Activated T-cell treated with anti-CD3 and anti-CD28 coated beads, Interleukin-2, amount 50 U/mL, for 72 hours (primary cell): ENCODE data around the gene OVOL3. TPM values are rescaled to one million over a fixed set of nuclear protein-coding genes. Genes with fewer than 3 reads are reported as not detected.

ENCODE experiments used
- ATAC-seq, 2 donors: fragments of 150-1000 bp; cut with Tn5 transposase; replicated peaks in 1 of 2; 2 replicates each; pipeline ENCODE4 v1.10.0; 2021; ENCODE audit warnings: moderate library complexity in 2 of 2, mild to moderate bottlenecking in 1 of 2
- DNase-seq, 2 donors: peaks; one replicate each; pipeline ENCODE4 v3.0.0; 2021 to 2022; ENCODE audit warnings: mixed read lengths in 1 of 2
- H3K27ac Mint-ChIP-seq: one replicate; pipeline ENCODE4 v1.8.0; 2022; ENCODE audit warnings: mild to moderate bottlenecking, moderate library complexity, mixed read lengths
- H3K27me3 Mint-ChIP-seq: one replicate; pipeline ENCODE4 v1.8.0; 2022; ENCODE audit warnings: low read depth, mixed read lengths
- H3K36me3 Mint-ChIP-seq, 2 donors: one replicate each; pipeline ENCODE4 v1.8.0; 2022; ENCODE audit warnings: mixed read lengths in 2 of 2, mild to moderate bottlenecking in 1 of 2; ENCODE audit not compliant: insufficient read depth in 2 of 2
- H3K4me1 Mint-ChIP-seq: one replicate; pipeline ENCODE4 v1.8.0; 2022; ENCODE audit warnings: low read depth, mixed read lengths
- H3K4me3 Mint-ChIP-seq, 2 donors: one replicate each; pipeline ENCODE4 v1.8.0; 2022; ENCODE audit warnings: mild to moderate bottlenecking in 2 of 2, mixed read lengths in 2 of 2, moderate library complexity in 2 of 2
- H3K9me3 Mint-ChIP-seq, 2 donors: one replicate each; pipeline ENCODE4 v1.8.0; 2022; ENCODE audit warnings: mixed read lengths in 2 of 2
- total RNA-seq, 2 donors: library from RNA; stranded (reverse); gene quantifications; one replicate each; pipeline ENCODE4 v1.2.3, GENCODE V29; 2022

The OVOL3 gene
- total RNA-seq, 2 donors from 2014 or later = 0.39 TPM; not detected in 1

- Mint-ChIP-seq H3K4me3 (no peak overlapping the region), H3K27me3 (no peaks in the 10 kb centered on the region), H3K27ac (no peak overlapping the region), H3K4me1 (no peaks in the 10 kb centered on the region), H3K9me3 (no peaks in the 10 kb centered on the region), H3K36me3 (peaks cover 0 to under 1% of the 10 kb centered on the region in 2 donors)
- DNase-seq (no peak), ATAC-seq (no peak)
These were observed 4.5 kb upstream of the OVOL3 start for GRCh38 chr19:36106441-36106840.

DNA sequence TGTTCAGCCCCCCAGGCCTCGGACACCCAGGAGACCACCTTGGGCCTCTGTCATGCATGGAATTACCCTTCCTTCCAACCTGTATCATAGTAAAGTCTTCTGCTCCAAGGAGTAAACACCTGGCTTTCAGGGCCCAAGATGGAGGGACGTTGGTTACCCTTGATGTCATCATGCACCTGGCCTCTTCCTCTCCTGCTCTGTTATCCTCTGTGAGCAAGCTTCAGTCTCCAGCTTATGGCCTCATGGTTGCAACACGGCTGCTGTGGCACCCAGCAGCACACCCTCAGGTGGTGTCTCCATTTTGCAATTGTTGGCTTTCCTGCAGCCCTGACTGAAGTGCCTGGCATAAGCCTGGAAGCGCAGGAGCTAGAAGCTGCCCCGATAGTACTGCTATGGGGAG lies 4.0 kb upstream of the OVOL3 start:
- Mint-ChIP-seq H3K36me3 (peaks cover 0 to 2% of the 10 kb centered on the region in 2 donors), H3K9me3 (no peaks in the 10 kb centered on the region), H3K4me1 (no peaks in the 10 kb centered on the region), H3K27me3 (no peaks in the 10 kb centered on the region), H3K27ac (no peak overlapping the region), H3K4me3 (no peak overlapping the region)
- DNase-seq (no peak), ATAC-seq (no peak)

DNA sequence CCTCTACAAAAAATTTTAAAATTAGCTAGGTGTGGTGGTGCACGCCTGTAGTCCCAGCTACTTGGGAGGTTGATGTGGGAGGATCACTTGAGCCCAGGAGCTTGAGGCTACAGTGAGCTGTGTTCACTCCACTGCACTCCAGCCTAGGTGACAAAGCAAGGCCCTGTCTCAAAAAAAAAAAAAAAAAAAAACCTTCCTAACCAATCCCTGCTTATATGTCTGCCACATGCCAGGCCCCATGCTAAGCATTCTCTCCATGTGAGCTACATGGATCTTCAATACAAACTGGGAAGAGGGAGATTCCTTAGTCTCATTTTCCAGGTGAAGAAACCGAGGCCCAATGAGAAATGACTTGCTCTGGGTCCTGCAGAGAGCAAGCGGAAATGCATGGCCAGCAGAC lies 2.3 kb upstream of the OVOL3 start:
- peaks cover 10% of the 10 kb centered on the region for H3K4me1 Mint-ChIP-seq
- H3K27ac Mint-ChIP-seq = no peak overlapping the region
- no peak overlapping the region for H3K4me3 Mint-ChIP-seq
- no peaks in the 10 kb centered on the region for H3K9me3 Mint-ChIP-seq
- DNase-seq (no peak), ATAC-seq (no peak)
- peaks cover 4 to 5% of the 10 kb centered on the region in 2 donors for H3K36me3 Mint-ChIP-seq
- no peaks in the 10 kb centered on the region for H3K27me3 Mint-ChIP-seq

- Mint-ChIP-seq H3K4me3 (no peak overlapping the region), H3K36me3 (peaks cover 4 to 6% of the 10 kb centered on the region in 2 donors), H3K4me1 (peaks cover 21% of the 10 kb centered on the region), H3K27ac (no peak overlapping the region), H3K27me3 (no peaks in the 10 kb centered on the region), H3K9me3 (no peaks in the 10 kb centered on the region)
- DNase-seq (no peak), ATAC-seq (no peak)
These were observed 227 bp downstream of the OVOL3 start for GRCh38 chr19:36111200-36111539.

- no peak for ATAC-seq
- H3K4me3 Mint-ChIP-seq = peak overlapping the region; percentile 97 to 98
- no peaks in the 10 kb centered on the region for H3K27me3 Mint-ChIP-seq
- peaks cover 6 to 7% of the 10 kb centered on the region in 2 donors for H3K36me3 Mint-ChIP-seq
- H3K27ac Mint-ChIP-seq = no peak overlapping the region
- DNase-seq = no peak
- H3K9me3 Mint-ChIP-seq = no peaks in the 10 kb centered on the region
- H3K4me1 Mint-ChIP-seq = peaks cover 33% of the 10 kb centered on the region
These were observed 1.7 kb downstream of the OVOL3 start for GRCh38 chr19:36112678-36113077.

- peak overlapping the region; percentile 97 to 98 for H3K4me3 Mint-ChIP-seq
- peaks cover 39% of the 10 kb centered on the region for H3K4me1 Mint-ChIP-seq
- H3K9me3 Mint-ChIP-seq = no peaks in the 10 kb centered on the region
- no peaks in the 10 kb centered on the region for H3K27me3 Mint-ChIP-seq
- ATAC-seq = no peak
- H3K27ac Mint-ChIP-seq = peak overlapping the region; percentile 69
- no peak for DNase-seq
- H3K36me3 Mint-ChIP-seq = peaks cover 9 to 13% of the 10 kb centered on the region in 2 donors
These were observed 2.5 kb downstream of the OVOL3 start for GRCh38 chr19:36113425-36113824.

DNA sequence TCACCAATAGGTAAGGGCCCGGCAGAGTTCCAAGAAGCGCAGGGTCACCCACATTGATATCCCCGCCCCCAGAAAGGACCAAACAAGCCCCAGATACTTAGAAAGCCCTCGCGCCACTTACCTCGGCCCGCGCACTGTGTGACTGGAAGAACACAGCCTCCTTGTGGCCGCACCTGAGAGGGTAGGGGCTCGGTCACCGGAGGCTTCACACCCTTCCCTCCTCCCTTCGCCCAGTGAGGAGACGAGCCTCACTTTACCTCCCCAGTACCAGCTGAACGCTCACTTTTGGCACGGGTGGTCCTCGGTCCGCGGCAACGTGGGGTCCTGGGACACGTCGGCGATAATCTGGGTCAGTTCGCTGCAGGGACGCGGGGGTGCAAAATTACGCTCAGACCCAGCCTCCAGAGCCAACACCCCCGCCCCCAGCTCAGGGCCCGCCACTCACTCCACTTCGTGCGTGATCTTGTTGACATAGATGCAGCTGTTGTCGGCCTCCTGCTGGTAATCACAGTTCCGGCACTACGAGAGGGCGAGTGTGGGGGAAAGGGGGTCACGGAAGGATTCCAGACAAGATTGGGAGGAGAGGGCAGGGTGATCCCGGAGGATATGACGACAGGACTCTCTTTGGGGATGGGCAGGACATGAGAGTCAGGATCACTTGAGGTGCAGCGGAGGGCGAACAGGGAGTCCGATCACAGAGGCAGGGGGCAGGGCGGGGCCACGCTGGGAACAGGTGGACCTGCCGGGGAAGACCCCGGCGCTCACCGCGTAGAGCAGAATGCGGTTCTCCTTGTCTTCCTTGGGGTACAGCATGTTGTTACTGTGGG lies 3.2 kb downstream of the OVOL3 start:
- Mint-ChIP-seq H3K9me3 (no peaks in the 10 kb centered on the region), H3K4me1 (peaks cover 39% of the 10 kb centered on the region), H3K27ac (peak overlapping the region; percentile 98), H3K36me3 (peaks cover 9 to 13% of the 10 kb centered on the region in 2 donors), H3K4me3 (peak overlapping the region; percentile 97 to 98), H3K27me3 (no peaks in the 10 kb centered on the region)
- ATAC-seq (no peak), DNase-seq (peak; percentile 20 to 28)

- DNase-seq = peak; percentile 97 to 99
- Mint-ChIP-seq H3K36me3 (peaks cover 9 to 17% of the 10 kb centered on the region in 2 donors), H3K4me3 (peak within 1 kb of the TSS; percentile 97 to 98), H3K4me1 (peaks cover 39% of the 10 kb centered on the region), H3K9me3 (no peaks in the 10 kb centered on the region), H3K27ac (peak within 1 kb of the TSS; percentile 98), H3K27me3 (no peaks in the 10 kb centered on the region)
- ATAC-seq = peak; percentile 88
These were observed 3.9 kb downstream of the OVOL3 start, which contains the start of gene POLR2I for GRCh38 chr19:36114721-36115452. Gene POLR2I, minus strand, starts transcription at chr19:36114875. Its CDS starts 19 bp downstream, at chr19:36114856.

DNA sequence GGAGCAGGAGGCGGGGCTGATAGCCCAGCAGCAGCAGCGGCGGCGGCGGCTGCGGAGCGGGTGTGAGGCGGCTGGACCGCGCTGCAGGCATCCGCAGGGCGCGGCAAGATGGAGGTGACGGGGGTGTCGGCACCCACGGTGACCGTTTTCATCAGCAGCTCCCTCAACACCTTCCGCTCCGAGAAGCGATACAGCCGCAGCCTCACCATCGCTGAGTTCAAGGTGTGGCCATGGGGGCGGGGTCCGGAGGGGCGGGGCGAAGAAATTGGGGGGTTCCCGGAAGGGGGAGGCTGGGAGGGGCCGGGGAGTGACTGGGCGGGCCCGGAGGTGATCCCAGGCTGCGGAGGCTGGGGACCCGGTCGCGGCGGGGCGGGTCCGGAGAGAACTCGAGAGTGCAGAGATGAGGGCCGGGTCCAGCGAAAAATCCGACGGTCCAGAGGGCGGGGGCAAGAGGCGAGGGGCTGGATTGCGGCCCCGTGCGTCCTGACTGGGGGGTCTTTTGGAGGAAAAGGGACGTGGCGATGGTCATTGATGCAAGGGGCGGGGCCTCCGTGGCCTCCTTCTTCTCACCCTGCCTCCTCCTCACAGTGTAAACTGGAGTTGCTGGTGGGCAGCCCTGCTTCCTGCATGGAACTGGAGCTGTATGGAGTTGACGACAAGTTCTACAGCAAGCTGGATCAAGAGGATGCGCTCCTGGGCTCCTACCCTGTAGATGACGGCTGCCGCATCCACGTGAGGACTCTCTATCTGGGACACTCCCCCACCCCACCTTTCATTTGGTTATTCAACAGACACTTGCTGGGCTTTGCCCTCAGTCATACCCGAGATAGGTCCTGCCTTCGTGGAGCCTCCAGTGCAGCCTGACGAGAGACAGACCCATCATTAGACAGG lies 4.8 kb downstream of the OVOL3 start, which contains the start of gene TBCB:
Gene TBCB (plus strand): TSS at position 16 of the 891 bp plus-strand sequence. CDS start 93 bp downstream, at position 109.
- Mint-ChIP-seq H3K4me3 (peak within 1 kb of the TSS; percentile 97 to 98), H3K9me3 (no peaks in the 10 kb centered on the region), H3K27ac (peak within 1 kb of the TSS; percentile 98), H3K27me3 (no peaks in the 10 kb centered on the region), H3K4me1 (peaks cover 39% of the 10 kb centered on the region), H3K36me3 (peaks cover 9 to 19% of the 10 kb centered on the region in 2 donors)
- DNase-seq (peak in 1 of 2 donors; percentile 87), ATAC-seq (peak; percentile 63 to 66)

- Mint-ChIP-seq H3K4me1 (peaks cover 39% of the 10 kb centered on the region), H3K4me3 (peak overlapping the region; percentile 97 to 98), H3K9me3 (no peaks in the 10 kb centered on the region), H3K27ac (peak overlapping the region; percentile 6), H3K27me3 (no peaks in the 10 kb centered on the region), H3K36me3 (peaks cover 9 to 19% of the 10 kb centered on the region in 2 donors)
- ATAC-seq = no peak
- no peak for DNase-seq
These were observed 5.3 kb downstream of the OVOL3 start for GRCh38 chr19:36116344-36116637.

GRCh38 chr19:36120092-36120983 lies 9.4 kb downstream of the OVOL3 start:
- ATAC-seq (no peak), DNase-seq (no peak)
- Mint-ChIP-seq H3K4me1 (peaks cover 23% of the 10 kb centered on the region), H3K9me3 (no peaks in the 10 kb centered on the region), H3K27ac (no peak overlapping the region), H3K36me3 (peaks cover 6 to 16% of the 10 kb centered on the region in 2 donors), H3K4me3 (no peak overlapping the region), H3K27me3 (no peaks in the 10 kb centered on the region)

DNA sequence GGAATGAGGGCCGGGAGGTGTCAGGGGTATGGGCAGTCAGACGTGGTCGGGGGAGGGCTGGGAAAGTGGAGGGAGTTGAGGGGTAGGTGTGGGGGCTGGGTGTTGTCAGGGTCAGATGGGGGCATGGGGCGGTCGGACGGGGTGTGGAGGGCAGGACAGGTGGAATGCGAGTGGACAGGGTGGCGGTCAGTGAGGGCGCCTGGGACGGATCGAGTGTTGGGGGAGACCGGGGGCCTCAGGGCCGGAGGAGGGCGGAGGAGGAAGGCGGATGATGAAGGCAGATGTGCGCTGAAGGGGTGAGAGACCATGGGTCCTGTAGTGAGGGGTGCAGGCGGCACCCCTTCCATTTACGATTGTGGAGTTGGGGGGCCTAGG lies 10.0 kb downstream of the OVOL3 start:
- Mint-ChIP-seq H3K9me3 (no peaks in the 10 kb centered on the region), H3K36me3 (peaks cover 8 to 22% of the 10 kb centered on the region in 2 donors), H3K4me3 (no peak overlapping the region), H3K27ac (no peak overlapping the region), H3K4me1 (peaks cover 28% of the 10 kb centered on the region), H3K27me3 (no peaks in the 10 kb centered on the region)
- DNase-seq (no peak), ATAC-seq (no peak)
